Measurements from ENCODE around the gene BCL2L12.

Gene BCL2L12

DNA sequence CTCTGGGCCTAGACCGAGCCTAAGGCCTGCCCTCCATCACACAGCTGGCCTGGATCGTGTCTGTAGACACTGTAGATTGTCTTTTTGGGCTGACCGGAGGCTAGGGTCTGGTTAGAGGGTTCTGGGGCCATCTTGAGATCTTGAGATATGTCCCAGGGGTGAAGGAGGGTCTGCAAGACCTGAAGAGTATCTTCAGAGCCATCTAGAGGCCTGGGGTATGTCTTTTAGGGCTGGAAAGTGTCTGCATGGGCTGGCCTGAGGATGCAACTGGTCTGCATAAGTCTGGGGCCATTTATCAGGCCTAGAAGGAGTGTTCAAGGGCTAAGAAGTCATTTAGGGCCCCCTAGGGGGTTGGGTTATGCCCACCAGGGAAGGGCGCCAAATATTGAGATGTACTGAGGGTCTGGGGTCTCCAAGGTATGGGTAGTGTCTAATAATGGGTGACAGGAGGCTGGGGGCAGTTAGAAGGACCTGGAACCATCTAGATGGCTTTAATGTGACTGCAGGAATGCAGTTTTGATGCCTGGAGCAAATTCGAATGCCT lies 23.2 kb upstream of the BCL2L12 start:
- peak; percentile 25 for DNase-seq

- peak; percentile 63 for DNase-seq
Measured at GRCh38 chr19:49643466-49643865, 22.3 kb upstream of the BCL2L12 start.

GRCh38 chr19:49645592-49645991 lies 20.1 kb upstream of the BCL2L12 start:
- no peak for DNase-seq

GRCh38 chr19:49645995-49646394 lies 19.7 kb upstream of the BCL2L12 start:
- no peak for DNase-seq

GRCh38 chr19:49646586-49646985 lies 19.1 kb upstream of the BCL2L12 start:
- DNase-seq, result no peak

- no peak for DNase-seq
Measured at GRCh38 chr19:49651029-49651819, 14.5 kb upstream of the BCL2L12 start.

- no peak for DNase-seq
Measured at GRCh38 chr19:49651820-49652550, 13.7 kb upstream of the BCL2L12 start.

- no peak for DNase-seq
Measured at GRCh38 chr19:49652551-49653465, 12.9 kb upstream of the BCL2L12 start.

GRCh38 chr19:49653466-49653806 lies 12.3 kb upstream of the BCL2L12 start:
- no peak for DNase-seq

DNA sequence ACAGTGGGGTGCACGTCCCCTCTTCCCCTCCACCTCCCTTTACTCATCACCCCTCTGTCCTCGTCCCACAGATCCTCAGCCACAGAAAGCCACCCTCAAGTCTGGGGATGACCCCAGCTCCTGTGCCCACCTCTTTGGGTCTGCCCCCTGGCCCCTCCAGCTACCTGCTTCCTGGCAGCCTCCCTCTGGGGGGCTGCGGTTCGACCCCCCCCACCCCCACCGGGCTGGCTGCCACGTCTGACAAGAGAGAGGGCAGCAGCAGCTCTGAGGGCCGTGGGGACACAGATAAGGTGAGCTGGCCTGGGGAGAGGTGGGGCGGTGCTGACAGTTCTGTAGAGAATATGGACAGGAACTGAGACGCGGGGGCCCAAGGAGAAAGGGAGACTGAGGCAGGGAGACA lies 11.2 kb upstream of the BCL2L12 start:
- DNase-seq, result no peak

GRCh38 chr19:49655570-49656455 lies 9.9 kb upstream of the BCL2L12 start:
- DNase-seq, result no peak

- DNase-seq, result no peak
Measured at GRCh38 chr19:49656456-49657109, 9.2 kb upstream of the BCL2L12 start.

GRCh38 chr19:49657493-49658138 lies 8.1 kb upstream of the BCL2L12 start:
- no peak for DNase-seq

- DNase-seq, result no peak
Measured at GRCh38 chr19:49658139-49658517, 7.6 kb upstream of the BCL2L12 start.

- no peak for DNase-seq
Measured at GRCh38 chr19:49658566-49659442, 6.9 kb upstream of the BCL2L12 start.

- DNase-seq, result no peak
Measured at GRCh38 chr19:49660338-49660961, 5.3 kb upstream of the BCL2L12 start.

DNA sequence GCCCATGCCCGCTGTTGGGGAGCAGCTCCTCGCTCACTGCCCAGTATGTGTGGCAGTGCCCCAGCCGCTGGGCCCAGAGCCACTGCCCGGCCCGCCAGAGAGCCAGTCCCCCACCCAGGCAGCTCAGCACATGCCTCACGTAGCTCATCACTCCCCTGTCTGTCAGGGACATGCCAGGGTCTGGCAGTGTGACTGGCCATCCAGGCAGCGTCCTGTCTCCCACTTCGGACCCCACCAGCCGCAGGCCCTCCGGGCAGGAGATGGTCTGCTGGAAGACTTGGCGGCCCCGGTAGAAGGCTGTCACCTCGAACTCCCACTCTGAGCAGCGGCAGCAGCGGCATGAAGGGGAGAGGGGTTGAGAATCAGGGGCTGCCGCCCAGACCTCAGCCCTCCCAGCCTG lies 3.7 kb upstream of the BCL2L12 start:
- DNase-seq, result no peak

DNA sequence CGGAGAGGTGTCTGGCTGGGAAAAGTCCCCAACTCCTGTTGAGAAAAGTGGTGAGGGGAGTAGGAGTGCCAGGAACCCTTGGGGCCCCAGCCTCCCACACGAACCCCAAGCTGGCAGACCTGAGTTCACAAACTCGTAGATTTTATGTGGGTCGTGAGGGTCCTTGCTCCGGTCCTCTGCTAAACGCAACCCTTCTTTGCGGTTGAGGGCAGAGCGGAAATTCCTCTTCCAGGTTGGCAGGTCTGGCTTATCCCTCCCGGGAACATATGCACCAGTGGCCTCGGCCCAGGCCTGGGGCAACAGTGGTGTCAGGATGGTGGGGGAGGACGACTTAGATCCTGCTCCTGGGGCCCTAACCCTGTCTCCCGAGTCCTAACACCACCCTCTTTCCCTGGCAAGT lies 2.5 kb upstream of the BCL2L12 start:
- DNase-seq, result no peak
